GM19043 (cell line): Measurements from ENCODE around the gene CXorf51A.
"Not testable (repeated sequence)": the region's sequence is repeated elsewhere in the genome, so short reads cannot be mapped to it uniquely, and the experiment has no call there.

Experiments
- ATAC-seq: cut with Tn5 transposase; IDR thresholded peaks from one replicate; pipeline ENCODE4 v1.9.1; 2021; ENCODE audit warnings: low read depth; ENCODE audit not compliant: unreplicated experiment

Gene CXorf51A

GRCh38 chrX:146814644-146815043 lies at the start of gene CXorf51A:
TSS of gene CXorf51A (minus strand) at chrX:146814744. CDS start at chrX:146814723, 21 bp downstream.
- not testable (repeated sequence) for ATAC-seq

- ATAC-seq = no peak
These were observed 49.0 kb upstream of the CXorf51A start for GRCh38 chrX:146863566-146863965.

GRCh38 chrX:146854281-146854680 lies 39.7 kb upstream of the CXorf51A start:
- no peak for ATAC-seq

GRCh38 chrX:146831994-146832393 lies 17.4 kb upstream of the CXorf51A start:
- no peak for ATAC-seq

- not testable (repeated sequence) for ATAC-seq
These were observed 5.1 kb downstream of the CXorf51A start, which contains the start of gene CXorf51B for GRCh38 chrX:146809471-146809870. TSS of gene CXorf51B (plus strand) at chrX:146809771. CDS start at chrX:146809792, 21 bp downstream.
